PC-9 (cell line): ENCODE data around the gene ADAMTS15. TPM values are rescaled to one million over a fixed set of nuclear protein-coding genes. Genes with fewer than 3 reads are reported as not detected.

Source experiments
- BruUV-seq: library from RNA; stranded (reverse); fragments of 400-500 nt; replicated peaks from 2 replicates; lab custom pipeline; 2021; lab: Mats Ljungman, UMichigan
- CTCF ChIA-PET: fragments of 300-600 bp; sonication (Branson Sonifier 250); formaldehyde crosslinking; loops from one replicate; lab custom pipeline; 2022; ENCODE audit warnings: antibody characterized with exemption; lab: Charles Lee
- POLR2A ChIA-PET: fragments of 300-600 bp; sonication (Branson Sonifier 250); formaldehyde crosslinking; loops from one replicate; lab custom pipeline; 2022; ENCODE audit warnings: antibody characterized with exemption; ENCODE audit not compliant: unreplicated experiment; lab: Charles Lee
- DNase-seq, 2 experiments: peaks; one replicate each; pipeline versions ENCODE4 v3.0.0 to v3.0.0-alpha.2; 2015 to 2022; ENCODE audit warnings: mixed read lengths in 1 of 2
- H2AFZ ChIP-seq: fragments of 200-600 bp; sonication (generic); 2 replicates; pipeline ENCODE4 v1.8.1; 2017; ENCODE audit warnings: antibody characterized with exemption
- H3F3A ChIP-seq: fragments of 200-600 bp; sonication (generic); 2 replicates; pipeline ENCODE4 v1.8.1; 2017; ENCODE audit warnings: antibody characterized with exemption, mild to moderate bottlenecking, low read depth; ENCODE audit not compliant: insufficient read depth
- H3K27ac ChIP-seq: fragments of 200-600 bp; sonication (generic); 2 replicates; pipeline ENCODE4 v1.6.1; 2016; ENCODE audit warnings: mixed run types
- H3K27me3 ChIP-seq: fragments of 200-600 bp; sonication (generic); 2 replicates; pipeline ENCODE4 v1.6.1; 2016; ENCODE audit warnings: low read depth, mixed run types; ENCODE audit not compliant: insufficient read depth
- H3K36me3 ChIP-seq: fragments of 200-600 bp; sonication (generic); 2 replicates; pipeline ENCODE4 v1.6.1; 2016; ENCODE audit warnings: low read depth, mixed run types
- H3K4me1 ChIP-seq: fragments of 200-600 bp; sonication (generic); replicated peaks from 2 replicates; pipeline ENCODE4 v1.6.1; 2016; ENCODE audit warnings: mixed run types; ENCODE audit not compliant: insufficient read depth
- H3K4me2 ChIP-seq: fragments of 200-600 bp; sonication (generic); 2 replicates; pipeline ENCODE4 v1.6.1; 2017; ENCODE audit warnings: mixed run types
- H3K4me3 ChIP-seq: fragments of 200-600 bp; sonication (generic); 2 replicates; pipeline ENCODE4 v1.6.1; 2016; ENCODE audit warnings: mixed run types
- H3K79me2 ChIP-seq: fragments of 200-600 bp; sonication (generic); 2 replicates; pipeline ENCODE4 v1.6.1; 2017; ENCODE audit warnings: low read depth, mixed run types
- H3K9me2 ChIP-seq: fragments of 200-600 bp; sonication (generic); 2 replicates; pipeline ENCODE4 v1.8.1; 2017; ENCODE audit warnings: mild to moderate bottlenecking; ENCODE audit not compliant: insufficient read depth
- H3K9me3 ChIP-seq: fragments of 200-600 bp; sonication (generic); 2 replicates; pipeline ENCODE4 v1.8.1; 2016; ENCODE audit warnings: low read depth; ENCODE audit not compliant: insufficient read depth
- H4K20me1 ChIP-seq: fragments of 200-600 bp; sonication (generic); 2 replicates; pipeline ENCODE4 v1.8.1; 2017; ENCODE audit not compliant: insufficient read depth
- EZH2 ChIP-seq: fragments of 200-600 bp; sonication (generic); IDR thresholded peaks from 2 replicates; pipeline ENCODE4 v1.8.0; 2017; ENCODE audit warnings: antibody characterized with exemption, low read depth
- intact Hi-C: fragments of 100-400 bp; cut with micrococcal nuclease; formaldehyde crosslinking; loops from one replicate; pipeline ENCODE4 v1.10.0; 2022; ENCODE audit not compliant: unreplicated experiment
- total RNA-seq: library from RNA; stranded (reverse); gene quantifications from 2 replicates; pipeline ENCODE4 v1.2.3, GENCODE V29; 2021
- TF ChIP-seq, protein P1 (sequence below): fragments of 200-600 bp; sonication (generic); conservative IDR thresholded peaks from 2 replicates; pipeline ENCODE4 v1.6.1; 2017; ENCODE audit warnings: mixed run types, antibody characterized with exemption, mild to moderate bottlenecking, moderate library complexity

The ADAMTS15 gene
- total RNA-seq, 1 experiment from 2014 or later = 2.2 TPM

DNA sequence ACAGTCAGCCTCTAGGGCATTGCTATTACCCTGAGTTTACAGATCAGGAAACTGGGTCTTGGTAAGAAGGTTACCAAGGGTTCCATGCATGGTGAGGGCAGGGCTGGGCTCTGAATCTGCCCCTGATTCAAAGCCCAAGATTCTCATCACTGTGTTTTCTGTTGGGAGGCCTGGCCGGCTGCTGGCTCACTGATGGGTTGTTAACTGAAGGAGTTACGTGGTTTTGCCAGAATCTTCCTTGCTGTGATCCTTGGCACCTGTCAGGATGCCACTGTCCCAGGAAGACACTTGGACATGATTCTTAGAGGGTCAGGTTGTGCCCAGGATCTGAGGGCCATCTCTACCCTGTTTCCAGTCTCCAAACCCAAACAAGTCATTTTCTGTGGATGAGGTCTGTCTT is 61.5 kb downstream of the ADAMTS15 start:
- no peaks in the 10 kb centered on the region for H4K20me1 ChIP-seq
- intact Hi-C loops = no loop called here
- no peak for TF ChIP-seq EZH2
- TF ChIP-seq, protein P1, sequence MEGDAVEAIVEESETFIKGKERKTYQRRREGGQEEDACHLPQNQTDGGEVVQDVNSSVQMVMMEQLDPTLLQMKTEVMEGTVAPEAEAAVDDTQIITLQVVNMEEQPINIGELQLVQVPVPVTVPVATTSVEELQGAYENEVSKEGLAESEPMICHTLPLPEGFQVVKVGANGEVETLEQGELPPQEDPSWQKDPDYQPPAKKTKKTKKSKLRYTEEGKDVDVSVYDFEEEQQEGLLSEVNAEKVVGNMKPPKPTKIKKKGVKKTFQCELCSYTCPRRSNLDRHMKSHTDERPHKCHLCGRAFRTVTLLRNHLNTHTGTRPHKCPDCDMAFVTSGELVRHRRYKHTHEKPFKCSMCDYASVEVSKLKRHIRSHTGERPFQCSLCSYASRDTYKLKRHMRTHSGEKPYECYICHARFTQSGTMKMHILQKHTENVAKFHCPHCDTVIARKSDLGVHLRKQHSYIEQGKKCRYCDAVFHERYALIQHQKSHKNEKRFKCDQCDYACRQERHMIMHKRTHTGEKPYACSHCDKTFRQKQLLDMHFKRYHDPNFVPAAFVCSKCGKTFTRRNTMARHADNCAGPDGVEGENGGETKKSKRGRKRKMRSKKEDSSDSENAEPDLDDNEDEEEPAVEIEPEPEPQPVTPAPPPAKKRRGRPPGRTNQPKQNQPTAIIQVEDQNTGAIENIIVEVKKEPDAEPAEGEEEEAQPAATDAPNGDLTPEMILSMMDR = no peak
- H3K27me3 ChIP-seq = no peaks in the 10 kb centered on the region
- no peaks in the 10 kb centered on the region for H3K36me3 ChIP-seq
- ChIA-PET POLR2A (no interaction called here), CTCF (no interaction called here)
- no peaks in the 10 kb centered on the region for H3K9me2 ChIP-seq
- no peak overlapping the region for H3K4me2 ChIP-seq
- no peak for DNase-seq
- H2AFZ ChIP-seq = no peak overlapping the region
- peaks cover 12% of the 10 kb centered on the region for H3K4me1 ChIP-seq
- no TSS peak for BruUV-seq
- H3K4me3 ChIP-seq = no peak overlapping the region
- peaks cover 9% of the 10 kb centered on the region; the same call in 1 of the 2 replicates for H3K9me3 ChIP-seq
- peaks cover 4% of the 10 kb centered on the region; the same call in 1 of the 2 replicates for H3F3A ChIP-seq
- no peak overlapping the region for H3K27ac ChIP-seq
- no peaks in the 10 kb centered on the region for H3K79me2 ChIP-seq

GRCh38 chr11:130510407-130511006 is 62.1 kb downstream of the ADAMTS15 start:
- H3K9me3 ChIP-seq = peaks cover 9% of the 10 kb centered on the region; the same call in 1 of the 2 replicates
- intact Hi-C loops = no loop called here
- TF ChIP-seq, protein P1 = no peak
- TF ChIP-seq EZH2 = no peak
- BruUV-seq = no TSS peak
- H3K4me1 ChIP-seq = peaks cover 12% of the 10 kb centered on the region
- H3K79me2 ChIP-seq = no peaks in the 10 kb centered on the region
- CTCF ChIA-PET = no interaction called here
- no peak overlapping the region for H2AFZ ChIP-seq
- no peaks in the 10 kb centered on the region for H3K27me3 ChIP-seq
- POLR2A ChIA-PET = no interaction called here
- no peak overlapping the region for H3K4me2 ChIP-seq
- no peaks in the 10 kb centered on the region for H4K20me1 ChIP-seq
- peaks cover 4% of the 10 kb centered on the region; the same call in 1 of the 2 replicates for H3F3A ChIP-seq
- no peak for DNase-seq
- H3K9me2 ChIP-seq = no peaks in the 10 kb centered on the region
- H3K4me3 ChIP-seq = no peak overlapping the region
- H3K36me3 ChIP-seq = no peaks in the 10 kb centered on the region
- no peak overlapping the region for H3K27ac ChIP-seq

DNA sequence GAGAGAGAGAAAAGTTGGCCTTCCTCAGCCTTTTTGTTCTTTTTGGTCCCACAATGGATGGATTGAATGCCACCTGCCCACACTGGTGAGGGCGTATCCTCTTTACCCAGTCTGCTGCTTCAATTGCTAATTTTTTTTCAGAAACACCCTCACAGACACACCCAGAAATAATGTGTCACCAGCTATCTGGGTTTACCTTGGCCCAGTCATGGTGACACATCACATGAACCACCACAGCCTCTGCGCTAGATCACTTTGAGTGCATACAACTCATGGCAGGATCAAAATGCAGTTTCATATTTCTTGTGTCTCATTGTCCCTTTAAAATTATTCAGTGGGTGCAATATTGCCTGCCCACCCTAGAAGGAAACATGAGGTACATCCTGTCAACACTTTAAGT is 63.3 kb downstream of the ADAMTS15 start:
- Histone ChIP-seq H3K9me2 (no peaks in the 10 kb centered on the region), H2AFZ (no peak overlapping the region), H4K20me1 (no peaks in the 10 kb centered on the region), H3K9me3 (peaks cover 9% of the 10 kb centered on the region; the same call in 1 of the 2 replicates), H3K4me1 (peaks cover 12% of the 10 kb centered on the region), H3K36me3 (no peaks in the 10 kb centered on the region), H3F3A (peaks cover 4% of the 10 kb centered on the region; the same call in 1 of the 2 replicates), H3K27me3 (no peaks in the 10 kb centered on the region), H3K4me3 (no peak overlapping the region), H3K4me2 (no peak overlapping the region), H3K79me2 (no peaks in the 10 kb centered on the region), H3K27ac (peak overlapping the region; percentile 79)
- ChIA-PET CTCF (no interaction called here), POLR2A (no interaction called here)
- no TSS peak for BruUV-seq
- peak in 1 of 2 experiments; percentile 71 for DNase-seq
- TF ChIP-seq, protein P1 = no peak
- TF ChIP-seq EZH2 = no peak
- intact Hi-C loops = no loop called here
